B cell (primary cell): ENCODE results near the gene IGLL5. TPM values are rescaled to one million over a fixed set of nuclear protein-coding genes. Genes with fewer than 3 reads are reported as not detected.

Source experiments
- ATAC-seq: fragments of 200-7000 bp; cut with Tn5 transposase; one replicate; pipeline ENCODE4 v1.10.0; 2021; ENCODE audit warnings: low read depth, mild to moderate bottlenecking, moderate number of reproducible peaks, moderate library complexity
- CTCF ChIA-PET: fragments of 350-600 bp; sonication (Branson Sonifier 250); formaldehyde crosslinking; loops from one replicate; lab custom pipeline; 2021; ENCODE audit warnings: antibody characterized with exemption, inconsistent platforms; lab: Charles Lee
- POLR2A ChIA-PET: fragments of 350-600 bp; sonication (Branson Sonifier 250); formaldehyde crosslinking; loops from one replicate; lab custom pipeline; 2021; ENCODE audit warnings: antibody characterized with exemption; lab: Charles Lee
- DNase-seq: peaks from one replicate; pipeline ENCODE4 v3.0.0; 2013
- H2AFZ ChIP-seq: 2 replicates; pipeline ENCODE4 v1.6.1; 2012; ENCODE audit warnings: mild to moderate bottlenecking, low read depth, low read length; ENCODE audit not compliant: insufficient read depth, poor library complexity, severe bottlenecking
- H3K27ac ChIP-seq, 2 donors: 1 replicate in 1 of 2; 2 replicates in 1 of 2; pipeline ENCODE4 v1.5.1; 2012 to 2013; ENCODE audit warnings: low read length in 2 of 2, mild to moderate bottlenecking in 2 of 2, moderate library complexity in 1 of 2
- H3K27me3 ChIP-seq, 4 experiments: fragments of 200-600 bp in 1 of 4; sonication (generic) in 1 of 4; replicated peaks in 1 of 4; 1 replicate in 2 of 4; 2 replicates in 2 of 4; pipeline versions ENCODE4 v1.6.1 to v1.7.0; 2013 to 2016; ENCODE audit warnings: low read length in 3 of 4, mild to moderate bottlenecking in 2 of 4, mixed read lengths in 1 of 4, moderate library complexity in 1 of 4; ENCODE audit not compliant: insufficient read depth in 4 of 4, control insufficient read depth in 3 of 4; ENCODE audit errors: control extremely low read depth in 1 of 4
- H3K36me3 ChIP-seq, 2 experiments: replicated peaks in 1 of 2; 1 replicate in 1 of 2; 2 replicates in 1 of 2; pipeline versions ENCODE4 v1.6.1 to v1.7.1; 2013; ENCODE audit warnings: low read length in 1 of 2; ENCODE audit not compliant: insufficient read depth in 2 of 2, control insufficient read depth in 1 of 2; ENCODE audit errors: control extremely low read depth in 1 of 2, extremely low read depth in 1 of 2
- H3K4me1 ChIP-seq, 2 donors: fragments of 200-600 bp in 1 of 2; sonication (generic) in 1 of 2; 1 replicate in 1 of 2; 2 replicates in 1 of 2; pipeline versions ENCODE4 v1.5.1 to v1.6.1; 2013 to 2017; ENCODE audit warnings: low read length in 2 of 2; ENCODE audit not compliant: control insufficient read depth in 2 of 2, insufficient read depth in 2 of 2
- H3K4me2 ChIP-seq: replicated peaks from 2 replicates; pipeline ENCODE3; 2012; ENCODE audit warnings: mild to moderate bottlenecking, low read depth, low read length; ENCODE audit not compliant: poor library complexity, severe bottlenecking
- H3K4me3 ChIP-seq, 5 experiments: fragments of 200-600 bp in 1 of 5; sonication (generic) in 1 of 5; 1 replicate in 3 of 5; 2 replicates in 2 of 5; pipeline versions ENCODE4 v1.5.1 to v1.7.0; 2011 to 2016; ENCODE audit warnings: low read length in 4 of 5, mild to moderate bottlenecking in 4 of 5, low read depth in 2 of 5, control low read depth in 1 of 5, moderate library complexity in 1 of 5; ENCODE audit not compliant: insufficient read depth in 1 of 5; ENCODE audit errors: control extremely low read depth in 1 of 5, extremely low read depth in 1 of 5
- H3K79me2 ChIP-seq: fragments of 200-600 bp; sonication (generic); one replicate; pipeline ENCODE4 v1.6.0; 2016; ENCODE audit warnings: low read length; ENCODE audit not compliant: control insufficient read depth, insufficient read depth
- H3K9ac ChIP-seq: fragments of 200-600 bp; sonication (generic); 2 replicates; pipeline ENCODE4 v1.6.1; 2017; ENCODE audit warnings: mild to moderate bottlenecking, low read length, moderate library complexity
- H3K9me3 ChIP-seq, 3 donors: one replicate each; pipeline versions ENCODE4 v1.6.1 to v1.7.1; 2013; ENCODE audit warnings: low read length in 2 of 3; ENCODE audit not compliant: control insufficient read depth in 2 of 3, insufficient read depth in 1 of 3; ENCODE audit errors: control extremely low read depth in 1 of 3
- H4K20me1 ChIP-seq: 2 replicates; pipeline ENCODE4 v1.6.0; 2012; ENCODE audit warnings: mild to moderate bottlenecking, low read length; ENCODE audit not compliant: insufficient read depth, control insufficient read depth, poor library complexity, severe bottlenecking
- H3K27ac Mint-ChIP-seq: one replicate; pipeline ENCODE4 v1.8.0; 2021; ENCODE audit warnings: mixed read lengths
- H3K27me3 Mint-ChIP-seq: one replicate; pipeline ENCODE4 v1.8.0; 2021; ENCODE audit warnings: mixed read lengths
- H3K4me1 Mint-ChIP-seq: one replicate; pipeline ENCODE4 v1.8.0; 2021; ENCODE audit warnings: mixed read lengths
- H3K4me3 Mint-ChIP-seq: one replicate; pipeline ENCODE4 v1.8.0; 2021; ENCODE audit warnings: mixed read lengths
- H3K9me3 Mint-ChIP-seq: one replicate; pipeline ENCODE4 v1.8.0; 2022; ENCODE audit warnings: mixed read lengths; ENCODE audit not compliant: insufficient read depth
- CTCF ChIP-seq: fragments of 200-600 bp; IDR thresholded peaks from one replicate; pipeline ENCODE4 v1.8.0; 2022; ENCODE audit warnings: antibody characterized with exemption, mild to moderate bottlenecking
- EZH2 ChIP-seq: IDR thresholded peaks from 2 replicates; pipeline ENCODE4 v1.6.1; 2012; ENCODE audit warnings: borderline replicate concordance, low read depth, mild to moderate bottlenecking, moderate library complexity, low read length; ENCODE audit not compliant: insufficient read depth, poor library complexity, severe bottlenecking
- WGBS: methylation state at CpG from one replicate; pipeline ENCODE4 v1.1.5; 2013; ENCODE audit warnings: missing lambda C conversion rate; ENCODE audit not compliant: insufficient coverage; 5-methylcytosine and 5-hydroxymethylcytosine counted together
- intact Hi-C: fragments of 100-400 bp; cut with micrococcal nuclease; formaldehyde crosslinking; loops from one replicate; pipeline ENCODE4 v1.10.0; 2022
- polyA plus RNA-seq: library from polyadenylated mRNA; depleted of rRNA; stranded (reverse); fragments of >200 nt; gene quantifications from 2 replicates; pipeline ENCODE4 v1.2.3, GENCODE V29; 2012
- total RNA-seq, 2 donors: library from RNA; stranded (reverse); fragments of 120-200 nt in 1 of 2; gene quantifications; 1 replicate in 1 of 2; 2 replicates in 1 of 2; pipeline versions ENCODE4 v1.2.3 to v1.2.4, GENCODE V29; 2013 to 2022

Gene IGLL5
- total and polyA plus RNA-seq, 2 donors (not counting 1 experiment from before 2014, with no cell fraction given) = 39.8 to 365 TPM

- H3K4me2 ChIP-seq = peak overlapping the region; percentile 32
- peaks cover 2% of the 10 kb centered on the region for H3K9me3 Mint-ChIP-seq
- H3K4me1 ChIP-seq = peaks cover 24 to 31% of the 10 kb centered on the region in 2 donors
- H3K27ac Mint-ChIP-seq = no peak overlapping the region
- POLR2A ChIA-PET = interaction anchor here (1.3 kb wide), 1 partner anchor 60 kb away, joined by 3 read pairs; no protein-coding TSS in a partner anchor
- H3K4me1 Mint-ChIP-seq = peaks cover 36% of the 10 kb centered on the region
- H3K27me3 Mint-ChIP-seq = peaks cover 3% of the 10 kb centered on the region
- H3K27me3 ChIP-seq = peaks cover 0 to 6% (median 3%) of the 10 kb centered on the region in 4 experiments
- no peaks in the 10 kb centered on the region for H4K20me1 ChIP-seq
- H3K27ac ChIP-seq = peak overlapping the region in 1 of 2 donors; percentile 30
- no peaks in the 10 kb centered on the region for H3K79me2 ChIP-seq
- peak overlapping the region; percentile 12 for H3K4me3 Mint-ChIP-seq
- no peak for TF ChIP-seq CTCF
- TF ChIP-seq EZH2 = no peak
- no peak overlapping the region for H2AFZ ChIP-seq
- no CpG with 5 or more reads among the region's 10 CpGs for WGBS
- ATAC-seq = peak; percentile 69
- DNase-seq = peak; percentile 36
- H3K9ac ChIP-seq = no peak overlapping the region
- peaks cover 1 to 38% (median 18%) of the 10 kb centered on the region in 3 donors for H3K9me3 ChIP-seq
- intact Hi-C loops = loop anchor here (1.0 kb wide), 1 partner anchor 10 kb away; no protein-coding TSS in a partner anchor
- H3K36me3 ChIP-seq = no peaks in the 10 kb centered on the region
- CTCF ChIA-PET = interaction anchor here (0.9 to 2.0 kb wide), 14 partner anchors 8 to 284 kb away, joined by 3 to 24 read pairs (median 6); no protein-coding TSS in a partner anchor
- H3K4me3 ChIP-seq = no peak overlapping the region
Observed at GRCh38 chr22:22871536-22872278, 15.9 kb upstream of the IGLL5 start.
